Heart left ventricle (tissue), 16 donors: ENCODE results near the gene RARS1. TPM values are rescaled to one million over a fixed set of nuclear protein-coding genes. Genes with fewer than 3 reads are reported as not detected.

Experiments
- ATAC-seq, 4 donors: fragments of 200-7000 bp; cut with Tn5 transposase; one replicate each; pipeline ENCODE4 v1.9.1; 2020 to 2022; ENCODE audit warnings: moderate library complexity in 4 of 4, mild to moderate bottlenecking in 3 of 4, moderate number of reproducible peaks in 1 of 4
- DNase-seq, 5 donors: peaks; one replicate each; pipeline ENCODE4 v3.0.0-alpha.2; 2020
- H3K27ac ChIP-seq, 12 donors: fragments of 200-600 bp; sonication (generic) in 4 of 12; one replicate each; pipeline versions ENCODE4 v1.5.0 to v1.8.0; 2016 to 2022; ENCODE audit warnings: mild to moderate bottlenecking in 2 of 12
- H3K27me3 ChIP-seq, 9 donors: fragments of 200-600 bp; sonication (generic) in 2 of 9; one replicate each; pipeline versions ENCODE4 v1.5.1 to v1.8.0; 2016 to 2022; ENCODE audit warnings: mild to moderate bottlenecking in 3 of 9
- H3K36me3 ChIP-seq, 9 donors: fragments of 200-600 bp; sonication (generic) in 2 of 9; one replicate each; pipeline versions ENCODE4 v1.5.0 to v1.8.0; 2018 to 2022; ENCODE audit warnings: mild to moderate bottlenecking in 2 of 9
- H3K4me1 ChIP-seq, 12 donors: fragments of 200-600 bp; sonication (generic) in 4 of 12; one replicate each; pipeline versions ENCODE4 v1.5.0 to v1.8.0; 2016 to 2022; ENCODE audit warnings: mild to moderate bottlenecking in 3 of 12
- H3K4me3 ChIP-seq, 12 donors: fragments of 200-600 bp; sonication (generic) in 4 of 12; one replicate each; pipeline versions ENCODE4 v1.5.0 to v1.8.0; 2017 to 2022; ENCODE audit warnings: mild to moderate bottlenecking in 9 of 12, moderate library complexity in 4 of 12
- H3K9me3 ChIP-seq, 12 donors: fragments of 200-600 bp; sonication (generic) in 4 of 12; one replicate each; pipeline versions ENCODE4 v1.5.0 to v1.8.0; 2016 to 2022; ENCODE audit warnings: mild to moderate bottlenecking in 1 of 12
- POLR2A ChIP-seq, 2 donors: fragments of 450-650 bp; IDR thresholded peaks; one replicate each; pipeline ENCODE4 v1.6.1; 2017; ENCODE audit warnings: antibody characterized with exemption in 2 of 2, mild to moderate bottlenecking in 2 of 2, moderate library complexity in 2 of 2
- WGBS, 4 donors: extraction: QIAGEN DNeasy Blood & Tissue Kit in 2 of 4; methylation state at CpG; one replicate each; pipeline versions ENCODE4 v1.1.5 to v1.1.7; 2013 to 2018; 5-methylcytosine and 5-hydroxymethylcytosine counted together
- intact Hi-C, 10 donors: fragments of 100-400 bp; cut with DNase I; formaldehyde crosslinking; loops; one replicate each; pipeline versions ENCODE4 v1.11.1 to v1.14.2; 2022
- polyA plus RNA-seq, 2 donors: library from polyadenylated mRNA; stranded (reverse); fragments of 200-250 nt; gene quantifications; one replicate each; pipeline ENCODE4 v1.2.3, GENCODE V29; 2013
- total RNA-seq, 9 donors: library from RNA; depleted of rRNA in 2 of 9; stranded (reverse); fragments of >200 nt in 2 of 9; fragmentation: NEBNext Ultra II Directional in 3 of 9; extraction: Animal tissue kit (Norgen Biotek cat#: 25700) in 3 of 9; gene quantifications; one replicate each; pipeline versions ENCODE4 v1.1.0 to v1.2.4, GENCODE V29; 2016 to 2023
- TF ChIP-seq, protein P1 (sequence below), 12 donors: fragments of 200-600 bp; sonication (generic) in 4 of 12; IDR thresholded peaks; one replicate each; pipeline versions ENCODE4 v1.5.0 to v1.8.0; 2018 to 2022; ENCODE audit warnings: antibody characterized with exemption in 12 of 12, mild to moderate bottlenecking in 5 of 12
- donor health status: ischemic (EF 13 %, LVEDD 7.1; RV severe dilation, severe dysfunction).
- donor health status: healthy with polysubstance abuse.
- donor health status: DM: no; HTN: yes; CAD: no.
- donor health status: DM: no; HTN: no; CAD: no.
- donor health status: ischemic (EF 25% LVEDD 6.9; RV normal size, moderate dysfunction).
- donor health status: ischemic (EF 25% LVEDD 5.7; RV mildly dilated, moderate dysfunction).
- donor health status: healthy.
- donor health status: DM: yes; HTN: yes; CAD: no.
- donor health status: ischemic (EF 35%, LVEDD 5.7; RV mildly dilated, moderate dysfunction).
- donor health status: nonischemic (EF 11% LVEDD 7.7; RV severe dilation, severe dysfunction).
- donor health status: DM: yes; HTN: yes; CAD: no.
- donor health status: PGD.
- donor health status: ischemic (EF 29% LVEDD 5.4; RV normal size, mild dysfunction).
- donor health status: nonischemic (EF 23%, LVEDD 6.1; RV moderate dilation, normal function).

The RARS1 gene
- total and polyA plus RNA-seq, 11 donors, result 21.1 to 64.4 (median 48.6) TPM

DNA sequence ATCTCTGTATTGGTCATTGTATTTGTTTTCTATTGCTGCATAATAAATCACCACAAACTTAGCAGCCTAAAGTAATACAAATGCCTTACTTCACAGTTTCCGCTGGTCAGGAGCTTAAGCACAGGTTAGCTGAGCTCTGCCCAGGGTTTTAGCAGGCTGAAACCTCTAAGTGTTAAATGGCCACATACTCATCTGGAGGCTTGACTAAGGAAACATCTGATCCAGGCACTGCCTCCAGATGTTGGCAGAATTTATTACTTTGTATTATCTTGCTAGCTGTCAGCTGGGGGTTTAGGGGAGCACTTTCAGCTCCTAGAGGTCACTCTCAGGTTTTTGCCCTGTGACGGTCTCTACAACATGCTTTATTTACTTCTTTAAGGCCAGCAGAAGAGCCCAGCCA lies 23.2 kb upstream of the RARS1 start:
- no peaks in the 10 kb centered on the region for H3K9me3 ChIP-seq
- 92 to 98% (median 96%) methylated on average over 2 of the region's 2 CpGs for WGBS, 4 donors
- H3K4me3 ChIP-seq, result no peak overlapping the region
- no peaks in the 10 kb centered on the region for H3K27me3 ChIP-seq
- intact Hi-C loops, result no loop called here
- no peak for TF ChIP-seq POLR2A (IDR thresholded peaks at IDR 0.05)
- TF ChIP-seq, protein P1, sequence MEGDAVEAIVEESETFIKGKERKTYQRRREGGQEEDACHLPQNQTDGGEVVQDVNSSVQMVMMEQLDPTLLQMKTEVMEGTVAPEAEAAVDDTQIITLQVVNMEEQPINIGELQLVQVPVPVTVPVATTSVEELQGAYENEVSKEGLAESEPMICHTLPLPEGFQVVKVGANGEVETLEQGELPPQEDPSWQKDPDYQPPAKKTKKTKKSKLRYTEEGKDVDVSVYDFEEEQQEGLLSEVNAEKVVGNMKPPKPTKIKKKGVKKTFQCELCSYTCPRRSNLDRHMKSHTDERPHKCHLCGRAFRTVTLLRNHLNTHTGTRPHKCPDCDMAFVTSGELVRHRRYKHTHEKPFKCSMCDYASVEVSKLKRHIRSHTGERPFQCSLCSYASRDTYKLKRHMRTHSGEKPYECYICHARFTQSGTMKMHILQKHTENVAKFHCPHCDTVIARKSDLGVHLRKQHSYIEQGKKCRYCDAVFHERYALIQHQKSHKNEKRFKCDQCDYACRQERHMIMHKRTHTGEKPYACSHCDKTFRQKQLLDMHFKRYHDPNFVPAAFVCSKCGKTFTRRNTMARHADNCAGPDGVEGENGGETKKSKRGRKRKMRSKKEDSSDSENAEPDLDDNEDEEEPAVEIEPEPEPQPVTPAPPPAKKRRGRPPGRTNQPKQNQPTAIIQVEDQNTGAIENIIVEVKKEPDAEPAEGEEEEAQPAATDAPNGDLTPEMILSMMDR (IDR thresholded peaks at IDR 0.05), result no peak
- no peaks in the 10 kb centered on the region for H3K4me1 ChIP-seq
- no peak for ATAC-seq
- H3K27ac ChIP-seq, result no peak overlapping the region
- no peak for DNase-seq
- H3K36me3 ChIP-seq, result no peaks in the 10 kb centered on the region

DNA sequence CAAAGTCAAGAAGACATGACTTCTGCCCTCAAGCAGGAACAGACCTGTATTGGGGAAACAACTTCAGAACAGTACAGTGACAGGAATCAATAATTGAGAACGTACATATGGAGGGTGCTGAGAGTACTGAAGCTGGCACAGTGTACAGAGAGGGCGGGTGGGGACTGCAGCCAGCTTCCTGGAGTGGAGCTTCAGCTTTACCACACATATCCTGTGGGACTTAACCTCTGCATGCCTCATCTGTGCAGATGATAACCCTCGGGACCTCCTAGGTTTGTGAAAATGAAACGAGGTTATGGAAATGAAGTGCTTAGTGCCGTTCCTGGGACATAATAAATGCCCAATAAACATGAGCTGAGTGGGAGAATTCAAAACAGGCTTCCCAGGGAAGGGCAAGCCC lies 22.1 kb upstream of the RARS1 start:
- Histone ChIP-seq H3K4me3 (no peak overlapping the region), H3K9me3 (no peaks in the 10 kb centered on the region), H3K27me3 (no peaks in the 10 kb centered on the region), H3K36me3 (no peaks in the 10 kb centered on the region), H3K27ac (no peak overlapping the region), H3K4me1 (no peaks in the 10 kb centered on the region)
- DNase-seq (no peak), ATAC-seq (no peak)
- 59 to 63% (median 63%) methylated on average over 5 of the region's 5 CpGs for WGBS, 4 donors
- TF ChIP-seq POLR2A (IDR thresholded peaks at IDR 0.05), result no peak
- intact Hi-C loops, result no loop called here

DNA sequence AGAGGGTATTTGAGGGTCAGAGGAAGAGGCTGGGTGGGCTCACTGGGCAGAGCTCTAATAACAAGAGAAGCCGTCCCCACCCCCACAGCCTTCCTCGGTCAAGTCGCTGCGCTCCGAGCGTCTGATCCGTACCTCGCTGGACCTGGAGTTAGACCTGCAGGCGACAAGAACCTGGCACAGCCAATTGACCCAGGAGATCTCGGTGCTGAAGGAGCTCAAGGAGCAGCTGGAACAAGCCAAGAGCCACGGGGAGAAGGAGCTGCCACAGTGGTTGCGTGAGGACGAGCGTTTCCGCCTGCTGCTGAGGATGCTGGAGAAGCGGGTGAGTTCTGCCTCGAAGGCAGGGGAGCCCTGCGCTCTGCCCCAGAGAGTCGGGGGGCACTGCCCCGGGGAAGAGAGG lies 21.6 kb upstream of the RARS1 start:
- Histone ChIP-seq H3K36me3 (no peaks in the 10 kb centered on the region), H3K27ac (no peak overlapping the region), H3K27me3 (no peaks in the 10 kb centered on the region), H3K4me1 (no peaks in the 10 kb centered on the region), H3K9me3 (no peaks in the 10 kb centered on the region), H3K4me3 (no peak overlapping the region)
- no peak for ATAC-seq
- intact Hi-C loops, result no loop called here
- TF ChIP-seq POLR2A (IDR thresholded peaks at IDR 0.05), result no peak
- TF ChIP-seq, protein P1 (IDR thresholded peaks at IDR 0.05), result no peak
- DNase-seq, result no peak
- WGBS, 4 donors, result 92 to 94% (median 93%) methylated on average over 20 of the region's 20 CpGs

DNA sequence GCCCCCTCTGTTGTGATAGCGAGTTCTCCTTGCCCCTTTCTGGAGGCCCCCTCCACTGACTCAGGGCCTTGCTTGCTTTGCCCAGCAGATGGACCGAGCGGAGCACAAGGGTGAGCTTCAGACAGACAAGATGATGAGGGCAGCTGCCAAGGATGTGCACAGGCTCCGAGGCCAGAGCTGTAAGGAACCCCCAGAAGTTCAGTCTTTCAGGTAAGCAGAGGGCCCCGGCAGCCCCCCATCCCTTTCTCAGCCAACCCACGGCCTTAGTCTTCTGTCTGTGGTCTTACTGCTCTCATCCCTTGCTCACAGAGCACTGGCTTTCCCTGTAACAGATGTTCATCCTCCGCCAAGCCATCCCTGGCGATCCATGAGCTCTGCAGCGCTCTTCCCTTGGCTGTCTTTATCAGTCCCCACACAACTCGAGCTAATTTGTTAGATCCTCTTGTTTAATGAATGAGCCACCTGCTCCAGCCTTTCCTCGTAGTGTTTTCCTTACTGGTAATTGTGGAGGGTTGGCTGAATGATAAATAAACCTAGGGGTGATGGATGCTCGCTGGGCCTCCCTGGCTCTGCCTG lies 18.4 kb upstream of the RARS1 start:
- H3K4me3 ChIP-seq, result no peak overlapping the region
- H3K9me3 ChIP-seq, result no peaks in the 10 kb centered on the region
- no peaks in the 10 kb centered on the region for H3K36me3 ChIP-seq
- no peak for ATAC-seq
- no peak overlapping the region for H3K27ac ChIP-seq
- H3K27me3 ChIP-seq, result no peaks in the 10 kb centered on the region
- 83 to 89% (median 84%) methylated on average over 12 of the region's 12 CpGs for WGBS, 4 donors
- peaks cover 0 to 3% (median 0%) of the 10 kb centered on the region in 12 donors for H3K4me1 ChIP-seq
- no peak for TF ChIP-seq POLR2A (IDR thresholded peaks at IDR 0.05)
- TF ChIP-seq, protein P1 (IDR thresholded peaks at IDR 0.05), result no peak
- DNase-seq, result no peak
- intact Hi-C loops, result no loop called here

DNA sequence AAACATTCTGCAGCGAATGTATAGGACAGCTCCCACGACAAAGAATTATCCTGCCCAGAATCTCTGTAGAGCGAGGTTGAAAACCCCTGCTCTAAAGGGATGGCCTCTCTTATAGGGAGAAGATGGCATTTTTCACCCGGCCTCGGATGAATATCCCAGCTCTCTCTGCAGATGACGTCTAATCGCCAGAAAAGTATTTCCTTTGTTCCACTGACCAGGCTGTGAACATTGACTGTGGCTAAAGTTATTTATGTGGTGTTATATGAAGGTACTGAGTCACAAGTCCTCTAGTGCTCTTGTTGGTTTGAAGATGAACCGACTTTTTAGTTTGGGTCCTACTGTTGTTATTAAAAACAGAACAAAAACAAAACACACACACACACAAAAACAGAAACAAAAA lies 17.4 kb upstream of the RARS1 start:
- intact Hi-C loops, result no loop called here
- Histone ChIP-seq H3K27me3 (no peaks in the 10 kb centered on the region), H3K9me3 (no peaks in the 10 kb centered on the region), H3K27ac (no peak overlapping the region), H3K36me3 (no peaks in the 10 kb centered on the region), H3K4me3 (no peak overlapping the region), H3K4me1 (peaks cover 0 to 3% (median 0%) of the 10 kb centered on the region in 12 donors)
- TF ChIP-seq POLR2A (IDR thresholded peaks at IDR 0.05), result no peak
- TF ChIP-seq, protein P1 (IDR thresholded peaks at IDR 0.05), result no peak
- ATAC-seq, result no peak
- 61 to 81% (median 77%) methylated on average over 8 of the region's 8 CpGs for WGBS, 4 donors
- DNase-seq, result no peak
